RPMI7951 (cell line): ENCODE data around the gene CCDC92B. TPM values are rescaled to one million over a fixed set of nuclear protein-coding genes. Genes with fewer than 3 reads are reported as not detected.
"Not testable (repeated sequence)": the region's sequence is repeated elsewhere in the genome, so short reads cannot be mapped to it uniquely, and the experiment has no call there.

Experiments
- DNase-seq: peaks from one replicate; pipeline ENCODE4 v3.0.0-alpha.2; 2012; ENCODE audit warnings: low read depth
- total RNA-seq: library from RNA; depleted of rRNA; stranded (reverse); fragments of >200 nt; shearing (Covaris generic); gene quantifications from 2 replicates; pipeline ENCODE4 v1.2.3, GENCODE V29; 2014

The CCDC92B gene
- total RNA-seq, 1 experiment from 2014 or later = not detected

GRCh38 chr17:2703606-2704005 is 45.8 kb downstream of the CCDC92B start:
- DNase-seq = no peak

DNA sequence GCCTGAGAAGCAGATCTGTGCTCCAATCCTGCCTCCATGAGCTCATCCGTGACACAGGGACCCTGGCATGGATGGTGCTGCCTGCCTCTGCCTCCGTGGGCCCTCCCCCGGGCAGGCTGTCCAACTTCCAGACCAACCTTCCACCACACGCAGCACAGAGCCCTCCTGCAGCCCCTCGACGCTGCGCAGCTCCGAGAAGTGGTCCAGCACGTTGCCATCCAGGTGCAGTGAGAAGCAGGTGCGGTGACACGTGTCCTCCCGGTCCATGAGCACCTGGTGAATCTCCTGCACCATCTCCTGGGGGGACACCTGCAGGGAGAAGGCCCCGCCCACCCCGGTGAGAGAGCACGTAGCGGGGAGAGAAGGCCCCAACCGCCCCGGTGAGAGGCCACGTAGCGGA is 46.3 kb downstream of the CCDC92B start:
- DNase-seq = no peak

- no peak for DNase-seq
These were observed 47.3 kb downstream of the CCDC92B start for GRCh38 chr17:2701996-2702741.

DNA sequence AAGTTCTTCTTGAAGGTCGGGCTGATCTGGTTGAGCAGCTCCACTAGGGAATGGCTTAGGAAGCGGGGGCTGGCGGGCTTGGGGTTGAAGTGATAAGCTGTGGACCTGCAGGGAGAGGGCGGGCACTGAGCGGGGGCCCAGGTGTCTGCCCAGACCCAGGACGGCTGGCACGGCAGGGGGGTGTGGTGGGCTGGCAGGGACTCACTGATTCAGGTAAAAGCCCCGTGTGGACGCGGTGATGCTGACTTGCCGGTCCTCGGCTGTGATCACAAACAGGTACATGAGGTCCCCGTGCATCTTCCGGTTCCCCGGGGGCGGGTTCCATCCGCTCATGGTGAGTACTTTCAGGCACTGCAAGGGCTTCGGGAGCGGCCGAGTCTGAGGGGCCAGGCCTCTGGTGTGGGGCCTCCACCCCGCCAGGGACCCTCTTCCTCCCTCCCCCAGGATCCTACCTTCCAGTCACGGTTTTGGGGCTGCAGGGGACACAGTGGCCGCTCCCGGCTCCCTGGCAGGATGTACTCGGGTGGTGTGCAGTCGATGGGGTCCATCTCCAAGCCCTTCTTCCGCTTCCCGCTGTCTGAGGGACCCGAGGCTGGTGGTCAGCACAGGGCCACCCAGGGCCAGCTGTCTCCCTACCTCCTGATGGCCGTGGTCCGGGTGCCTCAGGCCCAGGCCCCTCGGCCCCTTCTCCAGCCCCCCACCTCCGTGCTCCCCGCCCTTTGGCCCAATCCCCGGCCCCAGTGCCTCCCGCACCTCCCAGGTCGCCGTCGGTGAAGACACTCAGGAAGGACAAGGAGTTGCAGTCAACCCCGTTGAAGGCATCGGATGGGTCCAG is 48.1 kb downstream of the CCDC92B start:
- no peak for DNase-seq

GRCh38 chr17:2700491-2701141 is 48.8 kb downstream of the CCDC92B start:
- DNase-seq = no peak

DNA sequence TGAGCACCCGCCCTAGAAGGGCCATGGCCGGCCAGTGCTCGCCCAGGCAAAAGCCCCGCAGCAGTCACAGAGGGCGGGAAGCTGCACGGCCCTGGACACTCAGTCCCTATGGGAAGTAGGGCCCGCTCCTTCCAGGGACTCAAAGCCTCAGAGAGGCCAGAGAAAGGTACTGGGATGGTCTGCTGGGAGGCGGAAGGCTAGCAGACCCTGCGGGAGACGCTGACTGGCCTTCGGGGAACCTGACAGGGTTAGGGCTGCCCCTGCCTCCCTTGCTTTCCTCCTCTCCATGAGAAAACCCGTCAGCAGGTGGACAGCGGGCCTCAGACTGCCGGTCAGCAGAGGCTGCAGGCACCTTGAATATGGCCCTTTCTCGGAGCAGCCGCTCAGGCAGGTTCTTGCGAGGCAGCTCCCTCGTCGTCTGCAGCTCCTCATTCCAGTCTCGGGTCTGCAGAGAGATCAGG is 49.4 kb downstream of the CCDC92B start:
- no peak for DNase-seq

GRCh38 chr17:2699216-2699805 is 50.1 kb downstream of the CCDC92B start:
- DNase-seq = not testable (repeated sequence)

DNA sequence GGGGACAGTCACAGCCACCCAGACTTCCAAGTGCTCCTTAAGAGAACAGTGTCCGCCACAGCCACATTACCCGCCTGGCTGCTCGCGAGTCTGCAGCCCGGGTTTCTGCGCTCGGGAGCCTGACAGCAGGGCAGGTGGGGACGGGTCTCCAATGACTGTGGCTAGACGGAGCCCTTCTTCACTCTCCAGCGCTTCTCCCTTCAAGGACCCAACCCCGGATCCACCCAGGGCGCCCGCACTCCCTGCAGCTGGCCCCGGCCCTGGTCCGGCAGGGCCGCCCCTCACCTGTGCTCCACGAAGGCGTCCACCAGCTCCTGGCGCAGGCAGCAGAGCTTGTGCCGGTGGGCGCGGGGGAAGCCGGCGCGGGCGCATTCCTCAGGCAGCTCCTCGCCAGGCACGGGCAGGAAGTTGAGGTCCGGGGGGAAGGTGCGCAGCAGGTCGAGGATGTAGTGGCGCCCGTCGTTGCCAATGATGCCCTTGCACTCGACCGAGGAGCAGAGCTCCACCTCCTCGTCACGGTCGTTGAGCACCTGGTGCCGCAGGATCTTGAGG is 51.8 kb downstream of the CCDC92B start:
- DNase-seq = no peak

- no peak for DNase-seq
These were observed 53.3 kb downstream of the CCDC92B start for GRCh38 chr17:2695961-2696760.

DNA sequence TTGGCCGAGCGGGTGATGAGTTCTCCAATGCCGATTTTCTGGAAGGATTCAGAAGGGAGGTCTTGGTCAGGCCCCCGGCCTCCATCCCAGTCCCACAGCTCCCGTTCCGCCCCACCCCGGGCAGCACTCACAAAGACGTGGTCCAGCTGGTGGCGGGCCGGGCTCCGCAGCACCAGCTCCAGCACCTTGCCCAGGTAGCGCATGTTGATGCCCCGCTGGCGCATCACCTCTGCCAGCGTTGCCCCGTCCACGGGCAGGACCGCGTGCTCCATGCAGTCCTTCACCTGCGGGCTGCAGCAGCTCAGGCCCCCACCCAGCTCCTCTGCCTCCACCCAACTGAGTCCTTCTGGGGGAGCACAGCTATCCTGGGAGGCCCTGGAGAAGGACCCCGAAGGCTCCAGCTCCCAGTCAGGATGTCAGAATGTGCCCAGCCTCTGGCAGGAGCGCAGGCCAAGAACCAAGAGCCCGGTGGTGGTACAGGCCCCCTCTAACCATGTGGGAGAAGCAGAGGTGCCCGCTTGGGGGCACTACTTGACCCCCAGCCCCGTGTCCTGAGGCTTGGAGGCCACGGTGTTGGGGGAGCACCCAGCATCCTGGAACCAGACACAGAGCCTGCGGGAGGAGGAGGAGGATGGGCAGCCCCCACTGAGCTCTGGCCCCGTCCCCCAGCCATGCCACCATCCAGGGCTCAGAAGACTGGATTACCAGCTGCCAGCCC is 54.0 kb downstream of the CCDC92B start:
- no peak for DNase-seq

DNA sequence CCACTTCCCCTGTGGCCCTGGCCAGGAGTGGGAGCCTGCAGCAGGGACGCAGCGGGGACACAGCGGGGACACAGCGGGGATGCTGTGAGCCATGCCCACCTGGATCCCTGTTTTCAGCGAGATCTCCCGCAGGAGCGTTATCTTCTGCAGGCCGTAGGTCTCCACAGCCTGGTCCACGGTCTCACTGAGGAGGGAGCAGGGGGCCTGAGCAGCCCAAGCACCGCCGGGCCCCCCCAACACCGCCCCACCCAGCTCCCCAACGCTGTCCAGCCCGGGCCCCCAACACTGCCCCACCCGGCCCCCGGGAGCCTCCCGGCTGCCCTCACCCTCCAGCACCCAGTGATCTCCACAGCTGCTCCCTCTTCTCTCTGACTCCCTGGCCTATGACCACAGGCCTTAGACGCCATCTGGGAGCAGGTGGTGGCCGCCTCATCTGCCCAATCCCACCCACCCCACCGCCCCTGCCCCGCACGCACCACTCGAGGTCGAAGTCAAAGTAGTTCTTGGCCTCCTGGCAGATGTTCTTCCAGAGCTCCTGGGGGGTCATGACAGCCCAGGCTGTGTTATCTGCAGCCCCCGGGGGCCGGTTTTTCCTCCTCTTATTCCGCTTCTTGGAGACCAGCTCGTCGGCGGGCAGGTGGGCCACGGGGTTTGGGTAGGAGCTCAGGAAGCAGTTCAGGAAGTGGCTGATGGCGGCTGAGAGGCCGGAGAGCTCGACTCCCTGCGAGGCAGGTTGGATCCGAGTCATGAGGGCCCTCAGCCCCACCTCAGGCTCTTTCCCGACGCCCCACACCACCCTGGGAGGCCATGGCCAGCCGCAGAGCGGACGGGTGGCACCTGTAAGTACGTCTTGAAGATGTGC is 54.8 kb downstream of the CCDC92B start:
- DNase-seq = no peak

DNA sequence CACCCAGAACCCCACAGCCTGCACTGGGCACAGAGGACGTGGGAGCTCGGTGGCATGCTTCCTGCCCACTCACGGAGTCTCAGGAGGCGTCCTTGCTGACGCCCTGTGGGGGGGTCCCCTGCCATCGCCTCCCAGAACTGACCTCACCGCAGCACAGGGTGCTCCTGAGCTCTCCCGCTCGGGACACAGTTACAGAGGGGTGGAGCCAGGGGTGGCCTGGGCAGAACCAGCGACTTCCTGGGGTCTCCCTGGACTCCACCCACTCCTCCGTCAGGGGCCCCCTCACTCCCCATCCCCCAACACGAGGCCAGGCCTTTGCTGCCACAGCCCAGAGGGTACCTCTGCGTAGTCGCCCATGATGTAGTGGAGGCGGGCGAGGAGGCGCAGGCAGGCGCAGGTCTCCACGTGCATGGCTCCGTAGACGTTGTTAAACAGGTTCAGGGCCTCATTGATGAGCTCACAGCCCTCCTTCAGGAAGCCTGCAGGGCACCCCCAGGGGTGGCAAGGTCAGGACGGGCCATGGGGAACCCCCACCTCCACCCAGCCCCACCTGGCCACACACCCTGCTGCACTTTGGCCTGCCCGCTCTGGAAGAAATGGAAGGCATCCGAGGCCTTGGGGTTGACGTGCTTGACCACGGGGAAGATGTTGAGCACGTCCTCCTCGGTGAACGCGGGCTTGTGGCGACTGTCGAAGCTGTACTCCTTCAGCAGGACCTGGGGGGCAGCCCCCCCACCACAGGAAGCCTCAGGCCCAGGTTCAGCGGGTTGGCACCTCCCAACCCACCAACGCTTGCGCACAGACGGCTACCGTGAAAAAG is 55.7 kb downstream of the CCDC92B start:
- DNase-seq = no peak

GRCh38 chr17:2692781-2693135 is 56.7 kb downstream of the CCDC92B start:
- DNase-seq = no peak

GRCh38 chr17:2691965-2692780 is 57.3 kb downstream of the CCDC92B start:
- DNase-seq = no peak

- DNase-seq = no peak
These were observed 58.2 kb downstream of the CCDC92B start for GRCh38 chr17:2691069-2691871.

GRCh38 chr17:2690165-2691068 is 59.0 kb downstream of the CCDC92B start:
- no peak for DNase-seq
